ENCODE data around the gene NFASC. TPM values are rescaled to one million over a fixed set of nuclear protein-coding genes. Genes with fewer than 3 reads are reported as not detected.

Gene NFASC
- total RNA-seq, 2 donors from 2014 or later, result 27.7 to 45.9 TPM

GRCh38 chr1:204826970-204827369, 43.7 kb upstream of the NFASC start:
- no peaks in the 10 kb centered on the region for H3K4me1 ChIP-seq (ENCODE audit: control insufficient read depth, insufficient read depth, low read length)
- H3K27me3 ChIP-seq (ENCODE audit: control insufficient read depth, insufficient read depth, low read length, poor library complexity, severe bottlenecking), result peaks cover 15% of the 10 kb centered on the region
- peak; percentile 86 for TF ChIP-seq CTCF (conservative IDR thresholded peaks at IDR 0.05)
- H3K36me3 Mint-ChIP-seq (ENCODE audit: low read depth), result no peaks in the 10 kb centered on the region
- no peak overlapping the region for H3K4me3 ChIP-seq (ENCODE audit: low read length)
- no peaks in the 10 kb centered on the region for H3K9me3 Mint-ChIP-seq
- 59% methylated on average over 4 of the region's 4 CpGs; no CpG with 5 or more reads in 1 of the 2 experiments for WGBS, 2 experiments (ENCODE audit: insufficient coverage in 1 of 2, insufficient read length in 1 of 2)
- H3K27ac ChIP-seq (ENCODE audit: low read depth, low read length), result no peak overlapping the region
- H3K36me3 ChIP-seq (ENCODE audit: control insufficient read depth, insufficient read depth, low read length), result no peaks in the 10 kb centered on the region
- no peak overlapping the region for H3K9ac ChIP-seq (ENCODE audit: extremely low read depth, low read length, poor library complexity, severe bottlenecking)
- no peak overlapping the region for H3K27ac Mint-ChIP-seq
- H3K4me1 Mint-ChIP-seq, result peaks cover 26% of the 10 kb centered on the region
- peaks cover 24% of the 10 kb centered on the region for H3K27me3 Mint-ChIP-seq (ENCODE audit: insufficient read depth)
- H3K9me3 ChIP-seq (ENCODE audit: control insufficient read depth, low read length), result no peaks in the 10 kb centered on the region
- DNase-seq, result peak; percentile 94
- H3K4me3 Mint-ChIP-seq, result no peak overlapping the region

- Histone ChIP-seq H3K36me3 (ENCODE audit: control insufficient read depth, insufficient read depth, low read length) (no peaks in the 10 kb centered on the region), H3K4me1 (ENCODE audit: control insufficient read depth, insufficient read depth, low read length) (no peaks in the 10 kb centered on the region), H3K27me3 (ENCODE audit: control insufficient read depth, insufficient read depth, low read length, poor library complexity, severe bottlenecking) (peaks cover 15% of the 10 kb centered on the region), H3K9me3 (ENCODE audit: control insufficient read depth, low read length) (no peaks in the 10 kb centered on the region), H3K27ac (ENCODE audit: low read depth, low read length) (no peak overlapping the region), H3K9ac (ENCODE audit: extremely low read depth, low read length, poor library complexity, severe bottlenecking) (peak overlapping the region; percentile 20), H3K4me3 (ENCODE audit: low read length) (peak overlapping the region; percentile 85)
- Mint-ChIP-seq H3K9me3 (no peaks in the 10 kb centered on the region), H3K36me3 (ENCODE audit: low read depth) (no peaks in the 10 kb centered on the region), H3K27ac (no peak overlapping the region), H3K4me1 (peaks cover 26% of the 10 kb centered on the region), H3K27me3 (ENCODE audit: insufficient read depth) (peaks cover 24% of the 10 kb centered on the region), H3K4me3 (peak overlapping the region; percentile 57)
- 3% methylated on average over 49 of the region's 53 CpGs; no CpG with 5 or more reads in 1 of the 2 experiments for WGBS, 2 experiments (ENCODE audit: insufficient coverage in 1 of 2, insufficient read length in 1 of 2)
- peak; percentile 55 for TF ChIP-seq CTCF (conservative IDR thresholded peaks at IDR 0.05)
- peak; percentile 96 for DNase-seq
Observed at GRCh38 chr1:204828352-204828850, 42.3 kb upstream of the NFASC start.

- Mint-ChIP-seq H3K4me3 (peak overlapping the region; percentile 57), H3K27ac (no peak overlapping the region), H3K9me3 (no peaks in the 10 kb centered on the region), H3K27me3 (ENCODE audit: insufficient read depth) (peaks cover 20% of the 10 kb centered on the region), H3K4me1 (peaks cover 27% of the 10 kb centered on the region), H3K36me3 (ENCODE audit: low read depth) (no peaks in the 10 kb centered on the region)
- Histone ChIP-seq H3K9ac (ENCODE audit: extremely low read depth, low read length, poor library complexity, severe bottlenecking) (peak overlapping the region; percentile 20), H3K9me3 (ENCODE audit: control insufficient read depth, low read length) (no peaks in the 10 kb centered on the region), H3K36me3 (ENCODE audit: control insufficient read depth, insufficient read depth, low read length) (no peaks in the 10 kb centered on the region), H3K4me3 (ENCODE audit: low read length) (peak overlapping the region; percentile 85), H3K27me3 (ENCODE audit: control insufficient read depth, insufficient read depth, low read length, poor library complexity, severe bottlenecking) (peaks cover 15% of the 10 kb centered on the region), H3K27ac (ENCODE audit: low read depth, low read length) (no peak overlapping the region), H3K4me1 (ENCODE audit: control insufficient read depth, insufficient read depth, low read length) (no peaks in the 10 kb centered on the region)
- peak; percentile 64 for DNase-seq
- TF ChIP-seq CTCF (conservative IDR thresholded peaks at IDR 0.05), result no peak
- WGBS, 2 experiments (ENCODE audit: insufficient coverage in 1 of 2, insufficient read length in 1 of 2), result 0 to 42% methylated on average over 2 to 6 of the region's 6 CpGs
Observed at GRCh38 chr1:204829133-204829825, 41.4 kb upstream of the NFASC start.
